Measurements from ENCODE around the gene UGDH.
A peak's percentile ranks its signal among the peaks of the same experiment; 100 is the strongest.
"Not testable (repeated sequence)": the region's sequence is repeated elsewhere in the genome, so short reads cannot be mapped to it uniquely, and the experiment has no call there.

UGDH gene

DNA sequence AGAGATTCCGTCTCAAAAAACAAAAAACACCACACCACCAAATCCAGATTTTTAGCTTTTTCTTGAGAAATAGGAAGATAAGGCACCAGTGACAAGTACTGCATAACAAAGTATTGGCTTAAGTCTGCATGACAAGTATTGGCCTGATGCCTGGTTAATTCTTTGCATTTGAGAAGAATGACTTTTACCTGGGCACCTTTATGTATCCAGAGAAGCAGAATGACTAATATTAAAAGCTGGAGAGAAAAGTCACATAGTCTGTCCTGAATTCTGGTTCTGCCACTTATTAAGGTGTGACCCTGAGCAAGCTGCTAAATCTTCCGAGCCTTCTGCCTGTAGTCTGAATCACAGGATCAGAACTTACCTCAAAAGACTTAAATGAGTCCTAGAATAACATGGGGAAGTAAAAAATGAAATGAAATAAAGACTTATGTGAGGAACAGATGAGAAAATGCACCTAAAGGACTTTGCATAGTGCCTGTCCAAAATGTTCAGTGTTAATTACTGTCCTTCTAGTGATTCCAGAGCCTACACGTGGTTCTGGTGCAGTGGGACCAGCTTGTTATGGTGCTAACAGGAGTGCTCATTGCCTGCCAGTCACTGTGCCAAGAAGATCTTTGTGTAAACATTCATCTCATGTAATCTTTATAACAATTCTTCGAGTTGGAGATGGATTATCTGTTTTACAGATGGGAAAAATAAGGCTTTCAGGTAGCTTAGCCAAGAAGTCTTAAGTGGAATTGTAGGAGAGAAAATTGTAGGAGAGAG, 31.6 kb downstream of the UGDH start:
- DNase-seq (no peak), ATAC-seq (no peak)

DNA sequence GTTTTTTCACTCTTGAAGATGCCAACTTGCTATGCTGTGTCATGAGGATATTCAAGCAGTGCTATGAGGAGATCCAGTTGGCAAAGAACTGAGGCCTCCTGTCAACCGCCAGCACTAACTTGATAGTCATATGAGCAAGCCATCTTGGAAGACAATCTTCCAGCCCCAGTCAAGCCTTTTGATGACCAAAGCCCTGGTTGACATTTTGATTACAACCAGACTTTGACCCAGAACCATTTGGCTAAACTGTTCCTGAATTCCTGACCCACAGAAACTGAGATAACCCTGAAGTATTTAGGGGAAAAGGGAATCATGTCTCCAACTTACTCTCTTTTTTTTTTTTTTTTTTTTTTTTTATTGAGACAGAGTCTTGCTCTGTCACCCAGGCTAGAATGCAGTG, 32.9 kb downstream of the UGDH start:
- ATAC-seq (no peak), DNase-seq (no peak)

- no peak for DNase-seq
- ATAC-seq, result no peak
Measured at GRCh38 chr4:39490322-39490721, 36.9 kb downstream of the UGDH start.

DNA sequence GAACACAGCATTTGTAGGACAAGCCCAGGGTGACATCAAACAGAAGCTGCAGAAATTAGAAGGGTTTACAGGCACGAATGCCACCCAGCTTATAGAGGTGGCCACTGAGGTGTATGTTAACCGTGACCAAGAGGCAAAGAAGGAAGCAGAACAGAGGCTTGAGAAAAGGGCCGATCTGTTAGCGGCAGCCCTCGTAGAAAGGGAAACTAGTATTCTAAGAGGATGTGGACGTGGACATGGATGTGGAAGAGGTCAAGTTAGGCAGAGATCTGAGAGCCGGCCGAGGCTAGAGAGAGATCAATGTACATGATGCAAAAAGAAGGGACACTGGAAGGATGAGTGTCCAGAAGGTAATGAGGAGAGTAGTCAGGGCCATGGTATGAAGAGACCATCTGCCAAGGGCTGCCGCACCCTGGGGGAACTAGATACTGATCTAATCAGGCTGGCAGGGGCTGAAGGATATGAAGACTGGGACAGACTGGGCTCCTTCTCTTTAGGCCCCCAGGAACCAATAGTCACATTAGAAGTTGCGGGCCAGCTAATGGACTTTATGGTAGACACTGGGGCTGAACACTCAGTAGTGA, 40.9 kb downstream of the UGDH start:
- ATAC-seq (no peak), DNase-seq (no peak)

DNA sequence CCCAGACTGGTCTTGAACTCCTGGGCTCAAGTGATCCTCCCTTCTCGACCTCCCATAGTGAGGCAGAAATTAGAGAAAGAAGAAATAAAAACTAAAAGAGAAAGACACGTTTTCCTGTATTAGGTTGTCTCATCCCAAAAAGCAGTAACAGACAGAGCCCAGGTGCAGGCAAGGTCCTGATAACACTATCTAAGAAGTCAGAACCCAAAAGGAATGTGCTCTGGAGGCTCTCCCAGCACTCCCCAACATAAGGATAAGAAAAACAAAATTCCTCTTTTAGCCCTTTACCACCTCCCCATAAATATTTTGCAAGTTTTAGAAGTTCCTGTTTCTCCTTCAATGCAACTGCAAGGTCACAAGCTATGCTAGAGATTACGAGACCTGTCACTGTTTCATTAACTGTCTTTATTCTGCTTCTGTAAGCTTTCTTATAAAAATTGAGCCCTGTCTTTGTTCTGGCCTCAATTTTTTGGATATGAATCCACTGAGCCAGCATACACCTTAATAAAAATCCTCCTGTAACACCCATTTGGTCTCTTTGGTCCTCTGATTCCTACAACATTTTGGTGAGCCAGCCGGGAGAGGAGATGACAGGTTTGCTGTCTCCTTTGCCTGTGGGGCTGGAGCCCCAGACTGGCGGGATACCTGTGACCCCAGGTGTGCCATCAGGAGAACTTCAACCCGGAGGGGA, 42.5 kb downstream of the UGDH start:
- DNase-seq (no peak), ATAC-seq (no peak)

- DNase-seq (no peak), ATAC-seq (no peak)
Measured at GRCh38 chr4:39480902-39481695, 46.1 kb downstream of the UGDH start.

DNA sequence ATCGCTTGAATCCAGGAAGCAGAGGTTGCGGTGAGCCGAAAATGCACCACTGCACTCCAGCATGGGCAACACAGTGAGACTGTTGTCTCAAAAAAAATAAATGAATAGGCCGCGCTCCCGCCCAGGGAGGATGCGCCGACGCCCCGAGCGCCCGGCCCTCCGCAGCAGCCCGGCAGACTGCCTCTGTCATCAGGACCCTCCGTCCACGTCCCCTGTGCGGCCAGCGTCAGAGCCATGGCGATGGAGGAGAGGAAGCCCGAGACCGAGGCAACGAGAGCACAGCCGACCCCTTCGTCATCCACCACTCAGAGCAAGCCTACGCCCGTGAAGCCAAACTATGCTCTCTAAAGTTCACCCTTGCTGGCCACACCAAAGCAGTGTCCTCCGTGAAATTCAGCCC, 47.0 kb downstream of the UGDH start:
- no peak for DNase-seq
- ATAC-seq, result no peak

- ATAC-seq (no peak), DNase-seq (no peak)
Measured at GRCh38 chr4:39476187-39476895, 50.9 kb downstream of the UGDH start.

- no peak for ATAC-seq
- DNase-seq, result no peak
Measured at GRCh38 chr4:39472396-39472795, 54.8 kb downstream of the UGDH start.

DNA sequence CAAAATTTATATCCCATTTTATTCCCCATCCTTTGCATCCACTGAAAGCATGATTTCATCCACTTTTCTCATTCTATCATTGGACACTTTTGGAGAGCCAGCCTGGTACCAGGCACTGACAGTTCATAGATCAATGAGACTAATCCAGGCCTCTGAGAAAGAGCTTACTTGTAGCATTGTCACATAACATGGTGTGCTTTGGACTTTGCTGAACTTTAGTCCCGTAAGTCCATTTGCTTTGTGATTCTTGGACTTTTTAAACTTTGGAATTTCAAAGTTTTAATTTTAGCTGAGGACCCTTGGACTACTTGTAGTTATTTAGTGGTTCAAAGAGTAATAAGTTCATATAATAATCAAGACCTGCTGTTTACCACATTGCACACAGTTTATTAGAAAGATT, 56.8 kb downstream of the UGDH start:
- DNase-seq (no peak), ATAC-seq (no peak)

DNA sequence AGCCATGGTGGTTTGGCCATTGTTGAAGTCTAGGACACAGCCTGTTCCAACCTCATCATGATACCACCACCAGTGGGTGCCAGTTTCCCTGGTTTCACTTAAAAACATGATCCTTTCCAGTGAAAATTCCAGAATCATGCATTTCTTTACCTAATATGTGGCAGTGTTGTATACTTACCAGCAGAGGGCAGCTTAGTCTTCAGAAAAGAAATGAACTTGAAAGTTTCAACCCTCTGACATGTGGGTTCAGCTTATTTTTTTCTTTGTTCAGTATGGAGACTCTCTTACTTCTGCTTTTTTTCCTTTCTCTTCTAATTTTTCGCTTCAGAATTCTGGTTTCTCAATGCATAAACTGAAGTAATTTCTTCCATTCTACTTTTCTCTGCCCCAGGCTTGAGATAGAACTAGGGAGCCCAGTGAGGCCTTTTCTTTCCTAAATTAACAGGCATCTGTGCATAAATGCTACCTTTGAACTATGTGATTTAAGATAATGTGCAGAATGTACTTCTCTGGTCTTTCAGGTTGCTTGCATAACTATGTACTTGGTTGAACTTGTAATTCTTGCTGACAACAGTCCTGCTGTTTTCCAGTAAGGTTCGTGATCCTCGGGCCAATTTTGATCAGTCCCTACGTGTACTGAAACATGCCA, 57.7 kb downstream of the UGDH start:
- DNase-seq (no peak), ATAC-seq (peak; percentile 73)

DNA sequence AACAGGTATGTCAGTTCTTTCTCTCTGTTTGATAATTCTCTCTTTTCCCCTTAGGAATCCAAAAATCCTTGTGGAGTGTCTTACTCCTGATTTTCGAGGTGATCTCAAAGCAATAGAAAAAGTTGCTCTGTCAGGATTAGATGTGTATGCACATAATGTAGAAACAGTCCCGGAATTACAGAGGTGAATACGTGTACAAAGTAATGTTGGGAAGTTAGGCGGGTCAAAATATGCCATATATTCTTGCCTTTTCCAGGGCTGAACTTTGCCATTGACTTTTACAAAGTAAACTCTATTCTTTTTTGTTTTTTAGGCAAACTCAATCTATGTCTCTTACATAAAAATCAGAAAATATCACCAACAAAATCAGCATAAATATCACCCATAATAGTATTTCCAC, 59.8 kb downstream of the UGDH start:
- ATAC-seq, result no peak
- no peak for DNase-seq

DNA sequence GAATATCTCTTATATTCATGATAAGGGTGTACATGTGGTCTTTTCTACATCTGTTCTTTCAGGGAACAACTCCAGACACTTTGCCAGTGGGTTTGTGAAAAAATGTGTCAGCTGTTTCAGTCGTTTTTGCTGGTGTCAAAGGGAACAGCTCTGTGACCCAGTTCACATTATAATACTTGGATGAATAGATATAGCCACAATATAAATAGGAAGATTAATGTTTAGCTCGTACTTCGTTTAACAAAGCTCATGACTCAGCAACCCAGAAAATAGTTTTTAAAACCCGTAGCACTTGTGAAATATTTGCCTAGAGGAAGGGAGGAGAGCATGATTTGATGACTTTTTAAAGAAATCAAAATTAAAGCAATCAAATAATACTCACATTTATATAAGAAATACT, 60.5 kb downstream of the UGDH start:
- ATAC-seq (no peak), DNase-seq (no peak)

DNA sequence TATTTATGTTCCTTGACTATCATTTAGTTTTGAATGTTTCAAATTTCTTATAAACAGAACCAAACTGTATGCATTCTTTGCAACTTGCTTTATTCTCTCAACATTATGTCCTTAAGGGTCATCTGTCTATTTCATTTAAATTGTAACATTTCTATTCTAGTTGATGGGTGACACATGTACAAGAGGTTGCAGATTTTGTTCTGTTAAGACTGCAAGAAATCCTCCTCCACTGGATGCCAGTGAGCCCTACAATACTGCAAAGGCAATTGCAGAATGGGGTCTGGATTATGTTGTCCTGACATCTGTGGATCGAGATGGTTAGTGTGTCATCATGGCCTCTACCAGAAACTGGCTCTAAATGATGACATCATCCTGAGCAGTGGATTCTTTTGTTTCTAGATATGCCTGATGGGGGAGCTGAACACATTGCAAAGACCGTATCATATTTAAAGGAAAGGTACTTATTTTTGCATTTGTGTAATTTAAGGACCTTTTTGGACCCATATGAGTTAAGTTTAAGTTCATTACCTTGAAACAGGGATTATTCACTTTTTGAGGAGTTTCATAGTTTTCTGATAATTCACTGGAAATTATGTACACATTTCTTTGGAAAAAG, 62.2 kb downstream of the UGDH start:
- DNase-seq (no peak), ATAC-seq (peak; percentile 68)

- peak; percentile 90 for DNase-seq
- peak; percentile 94 for ATAC-seq
Measured at GRCh38 chr4:39458505-39459300, 68.5 kb downstream of the UGDH start, which contains the start of the genes LIAS and RPL9. Gene LIAS, plus strand, starts transcription at chr4:39459056. Its CDS starts 62 bp downstream, at chr4:39459118. Gene RPL9, minus strand, starts transcription at chr4:39458922. Its CDS starts 483 bp downstream, at chr4:39458439.

- not testable (repeated sequence) for DNase-seq, ATAC-seq
Measured at GRCh38 chr4:39458161-39458504, 69.1 kb downstream of the UGDH start.

- DNase-seq (no peak), ATAC-seq (no peak)
Measured at GRCh38 chr4:39456946-39457763, 70.1 kb downstream of the UGDH start.

GRCh38 chr4:39455486-39455885, 71.8 kb downstream of the UGDH start:
- no peak for ATAC-seq
- no peak for DNase-seq

DNA sequence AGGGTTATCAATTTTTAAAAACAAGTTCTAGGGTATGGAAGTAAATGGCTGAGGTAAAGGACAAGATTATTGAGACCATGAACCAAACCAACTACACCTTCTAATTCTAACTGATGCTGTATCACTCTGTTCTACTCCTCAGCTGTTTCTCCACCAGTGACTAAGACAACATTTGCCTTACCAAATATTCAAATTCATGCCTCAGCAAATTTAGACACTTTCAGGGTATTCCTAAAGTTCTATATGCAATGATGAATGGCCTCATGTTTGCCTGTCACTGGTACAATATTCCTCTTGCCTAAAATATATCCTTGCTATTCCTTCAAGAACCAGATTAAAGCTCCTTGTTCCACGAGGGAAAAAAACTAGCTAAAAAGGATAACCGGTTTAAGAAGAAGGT, 73.5 kb downstream of the UGDH start:
- ATAC-seq (no peak), DNase-seq (no peak)
